ELF-1 (cell line): Measurements from ENCODE around the gene TRIM43.
"Not testable (repeated sequence)": the region's sequence is repeated elsewhere in the genome, so short reads cannot be mapped to it uniquely, and the experiment has no call there.

Experiments used
- DNase-seq: peaks from one replicate; pipeline ENCODE4 v3.0.0-alpha.2; 2016; ENCODE audit warnings: low read depth, low spot score

The TRIM43 gene

DNA sequence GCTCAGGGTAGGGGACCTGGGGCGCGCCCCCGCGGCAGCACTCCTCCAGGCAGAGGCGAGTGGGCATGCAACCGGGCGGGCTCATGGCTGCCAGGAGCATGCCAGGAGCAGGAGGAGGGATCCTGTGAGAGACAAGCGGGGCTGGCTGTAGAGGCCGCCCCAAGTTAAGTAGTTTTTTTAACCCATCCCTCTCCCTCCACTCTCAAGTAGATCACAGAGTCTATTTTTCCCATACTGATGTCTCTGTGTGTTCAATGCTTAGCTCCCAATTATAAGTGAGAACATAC lies 49.4 kb downstream of the TRIM43 start:
- not testable (repeated sequence) for DNase-seq

DNA sequence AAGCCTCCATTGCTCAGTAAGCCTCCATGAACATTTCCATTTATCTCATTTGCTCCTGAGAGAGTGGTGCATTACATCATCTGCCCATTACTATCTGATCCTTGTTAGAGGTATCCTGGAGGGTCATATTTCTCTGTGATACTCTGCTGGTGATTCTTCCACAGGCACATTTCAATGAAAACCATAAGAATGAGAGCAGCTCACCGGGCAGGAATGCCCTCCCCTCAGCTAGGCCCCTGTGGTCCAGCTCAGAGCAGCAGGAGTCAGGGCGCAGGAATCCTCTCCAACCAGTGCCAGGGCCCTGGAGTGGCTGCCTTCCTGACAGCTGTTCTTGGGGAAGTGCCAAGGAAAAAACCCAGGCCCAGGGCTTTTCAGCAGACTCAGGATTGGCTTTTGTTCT lies 50.0 kb downstream of the TRIM43 start:
- DNase-seq: not testable (repeated sequence)

DNA sequence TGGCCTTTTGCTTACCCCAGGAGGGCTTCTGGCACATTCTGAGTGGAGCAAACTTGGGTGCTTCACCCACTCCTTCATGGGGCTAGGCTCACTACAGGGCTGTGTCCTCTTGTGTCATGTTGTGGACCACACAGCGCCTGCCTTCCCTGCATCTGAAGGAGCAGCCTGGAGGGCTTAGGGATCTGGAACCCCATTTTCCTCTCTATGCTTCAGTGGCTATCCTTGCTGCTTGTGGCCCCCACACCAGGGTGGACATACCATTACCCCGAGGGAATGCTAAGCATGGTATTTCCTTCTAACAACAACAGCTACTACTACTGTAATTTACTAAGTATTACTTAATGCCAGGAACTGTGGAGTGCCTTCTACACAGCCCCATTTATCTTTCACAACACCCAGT lies 50.6 kb downstream of the TRIM43 start:
- not testable (repeated sequence) for DNase-seq

DNA sequence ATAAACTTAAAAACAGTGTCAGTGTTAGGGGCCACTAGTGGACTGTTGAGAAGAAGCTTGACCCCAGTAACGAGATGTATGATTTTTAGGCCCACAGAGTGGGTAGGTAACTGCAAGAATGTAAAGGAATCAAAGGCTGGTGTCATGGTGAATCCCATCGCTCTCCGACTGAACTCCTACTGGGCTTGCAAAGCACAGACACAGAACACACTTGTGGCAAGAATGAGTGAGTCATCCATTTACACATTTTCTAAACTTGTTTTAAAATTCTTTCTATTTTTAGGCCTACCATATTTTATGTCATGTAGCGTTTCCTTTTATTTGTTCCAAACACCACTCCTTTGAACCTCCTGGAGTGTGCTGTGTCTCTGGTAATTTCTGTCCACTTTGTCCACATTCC lies 51.1 kb downstream of the TRIM43 start:
- DNase-seq: not testable (repeated sequence)

DNA sequence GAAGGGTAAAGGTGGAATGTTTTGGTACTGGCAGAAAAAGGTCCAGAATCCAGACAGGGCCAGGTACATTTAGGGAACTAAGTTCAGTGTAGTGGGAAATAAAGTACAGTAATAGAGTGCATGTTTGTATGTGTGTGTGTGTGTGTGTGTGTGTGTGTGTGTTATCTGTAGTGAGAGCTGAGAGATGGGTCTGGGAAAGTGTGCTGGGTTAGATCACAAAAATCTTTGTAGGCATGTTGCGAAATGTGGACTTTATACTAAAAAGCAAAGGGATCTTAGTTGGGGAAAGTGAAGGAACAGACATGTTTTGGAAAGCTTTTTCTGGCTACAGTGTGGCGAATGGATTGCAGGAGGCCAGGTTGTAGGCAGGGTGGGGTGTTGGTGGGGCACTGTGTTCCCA lies 53.5 kb downstream of the TRIM43 start:
- not testable (repeated sequence) for DNase-seq

DNA sequence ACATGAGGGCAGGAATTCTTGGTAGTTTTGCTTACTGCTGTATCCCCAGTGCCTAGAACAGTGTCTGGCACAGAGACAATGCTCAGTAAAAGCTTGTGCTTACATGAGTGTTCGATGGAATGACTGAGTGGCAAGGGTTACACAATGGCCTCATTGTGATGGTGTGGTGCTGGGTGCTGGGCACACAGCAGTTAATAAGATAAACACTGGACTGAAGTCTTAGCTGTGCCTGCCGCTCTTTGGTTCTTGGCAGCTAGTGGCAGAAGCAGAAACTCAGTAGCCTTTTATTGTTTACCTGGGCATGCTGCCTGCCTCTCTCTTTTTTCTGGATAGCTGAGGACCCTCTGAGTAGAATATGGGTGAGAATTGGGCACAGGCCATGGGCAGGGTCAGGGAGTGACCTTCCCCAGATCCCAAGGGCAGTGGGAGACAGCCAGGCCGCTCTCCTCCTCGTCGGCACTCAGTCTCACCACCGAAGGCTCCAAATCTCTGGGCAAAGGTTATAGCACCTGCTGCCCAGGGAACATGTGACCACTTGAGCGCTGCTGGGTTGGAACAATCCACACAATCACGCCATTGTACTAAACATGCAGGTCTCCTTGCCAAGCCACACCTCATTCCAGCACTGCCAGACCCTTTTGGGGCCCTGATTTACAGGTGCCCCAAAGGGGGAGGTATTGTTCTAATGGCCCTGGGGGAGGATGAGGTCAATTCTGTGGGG lies 54.6 kb downstream of the TRIM43 start:
- not testable (repeated sequence) for DNase-seq

DNA sequence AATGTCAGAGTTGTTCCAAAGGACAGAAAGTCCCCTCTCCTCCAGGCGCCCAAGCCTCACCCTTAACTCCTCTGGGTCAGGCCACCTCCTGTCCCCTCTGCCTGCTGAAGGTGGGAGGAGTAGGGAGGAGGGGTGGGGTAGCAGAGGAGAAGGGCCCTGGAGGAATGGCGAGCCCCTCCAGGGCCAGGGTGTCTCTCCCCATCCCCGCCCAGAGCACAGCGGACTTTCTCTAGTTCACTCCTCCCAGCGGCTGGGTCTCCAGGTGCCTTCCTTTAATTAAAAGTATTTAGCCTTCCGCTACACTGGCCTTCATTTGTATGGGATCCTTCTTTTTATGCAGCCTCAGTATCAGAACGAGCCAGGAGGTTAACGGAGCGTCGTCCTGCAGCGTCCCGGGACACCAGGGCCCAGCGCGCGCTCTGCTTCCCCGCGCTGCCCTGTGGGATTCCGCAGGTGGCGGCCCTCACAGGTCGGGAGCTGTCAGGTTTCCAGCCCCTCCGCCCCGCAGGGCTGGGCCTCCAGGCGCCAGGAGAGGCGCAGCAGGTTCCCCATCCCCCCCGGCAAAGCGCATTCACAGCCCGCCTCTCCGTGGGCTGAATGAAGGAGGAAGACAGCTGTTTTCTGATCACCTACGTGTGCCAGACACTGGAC lies 57.2 kb downstream of the TRIM43 start:
- DNase-seq: not testable (repeated sequence)
